Mesenchymal stem cell (in vitro differentiated cells and primary cell): ENCODE measurements around the gene NGLY1.

ENCODE experiments used
- DNase-seq: peaks from one replicate; pipeline ENCODE4 v3.0.0-alpha.2; 2013
- H2AFZ ChIP-seq: one replicate; pipeline ENCODE4 v1.6.1; 2013; ENCODE audit warnings: low read depth, mild to moderate bottlenecking, control low read depth, inconsistent platforms, low read length, moderate library complexity
- H2AK5ac ChIP-seq: 2 replicates; pipeline ENCODE4 v1.6.1; 2013; ENCODE audit warnings: low read length, moderate library complexity, mild to moderate bottlenecking, inconsistent platforms; ENCODE audit not compliant: severe bottlenecking
- H2BK120ac ChIP-seq: one replicate; pipeline ENCODE4 v1.6.1; 2013; ENCODE audit warnings: low read depth, mild to moderate bottlenecking, inconsistent platforms, low read length, moderate library complexity
- H2BK12ac ChIP-seq, 2 experiments: one replicate each; pipeline ENCODE4 v1.6.1; 2013; ENCODE audit warnings: inconsistent platforms in 2 of 2, low read length in 2 of 2, mild to moderate bottlenecking in 2 of 2, moderate library complexity in 2 of 2, control low read depth in 1 of 2
- H2BK15ac ChIP-seq: one replicate; pipeline ENCODE4 v1.6.1; 2013; ENCODE audit warnings: mild to moderate bottlenecking, low read depth, inconsistent platforms; ENCODE audit not compliant: poor library complexity, severe bottlenecking
- H2BK5ac ChIP-seq: 2 replicates; pipeline ENCODE4 v1.6.1; 2013; ENCODE audit warnings: low read depth, mild to moderate bottlenecking, low read length, control low read depth, inconsistent platforms; ENCODE audit not compliant: poor library complexity, severe bottlenecking
- H3K14ac ChIP-seq, 2 experiments: one replicate each; pipeline ENCODE4 v1.6.1; 2013; ENCODE audit warnings: inconsistent platforms in 2 of 2, low read length in 2 of 2, control low read depth in 1 of 2, mild to moderate bottlenecking in 1 of 2, moderate library complexity in 1 of 2
- H3K18ac ChIP-seq, 2 experiments: one replicate each; pipeline ENCODE4 v1.6.1; 2013; ENCODE audit warnings: inconsistent platforms in 2 of 2, low read length in 2 of 2, control low read depth in 1 of 2, low read depth in 1 of 2, mild to moderate bottlenecking in 1 of 2
- H3K23ac ChIP-seq, 2 experiments: one replicate each; pipeline ENCODE4 v1.6.1; 2013; ENCODE audit warnings: inconsistent platforms in 2 of 2, low read length in 2 of 2, mild to moderate bottlenecking in 2 of 2, moderate library complexity in 2 of 2, control low read depth in 1 of 2
- H3K27ac ChIP-seq: 2 replicates; pipeline ENCODE4 v1.5.1; 2013; ENCODE audit warnings: mild to moderate bottlenecking, moderate library complexity, low read length, control low read depth, inconsistent platforms; ENCODE audit not compliant: poor library complexity, severe bottlenecking
- H3K27me3 ChIP-seq, 2 experiments: 2 replicates each; pipeline versions ENCODE4 v1.6.1 to v1.7.0; 2013; ENCODE audit warnings: low read length in 2 of 2, mild to moderate bottlenecking in 2 of 2, moderate library complexity in 2 of 2, control low read depth in 1 of 2, inconsistent platforms in 1 of 2; ENCODE audit not compliant: control insufficient read depth in 1 of 2, insufficient read depth in 1 of 2
- H3K36me3 ChIP-seq, 2 experiments: 2 replicates each; pipeline versions ENCODE4 v1.6.1 to v1.7.0; 2013; ENCODE audit warnings: low read length in 2 of 2, control low read depth in 1 of 2, inconsistent platforms in 1 of 2, low read depth in 1 of 2, mild to moderate bottlenecking in 1 of 2; ENCODE audit not compliant: insufficient read depth in 2 of 2, control insufficient read depth in 1 of 2
- H3K4ac ChIP-seq, 2 experiments: one replicate each; pipeline ENCODE4 v1.6.1; 2013; ENCODE audit warnings: inconsistent platforms in 2 of 2, low read length in 2 of 2, mild to moderate bottlenecking in 2 of 2, moderate library complexity in 2 of 2, control low read depth in 1 of 2, low read depth in 1 of 2
- H3K4me1 ChIP-seq: 2 replicates; pipeline ENCODE4 v1.6.1; 2013; ENCODE audit warnings: low read depth, low read length, control low read depth; ENCODE audit not compliant: control insufficient read depth, insufficient read depth
- H3K4me2 ChIP-seq: 2 replicates; pipeline ENCODE4 v1.6.1; 2013; ENCODE audit warnings: low read length, mild to moderate bottlenecking, inconsistent platforms; ENCODE audit not compliant: poor library complexity, severe bottlenecking
- H3K4me3 ChIP-seq, 2 experiments: 2 replicates each; pipeline versions ENCODE4 v1.5.1 to v1.7.0; 2013; ENCODE audit warnings: low read length in 2 of 2, mild to moderate bottlenecking in 2 of 2, control low read depth in 1 of 2, low read depth in 1 of 2; ENCODE audit not compliant: insufficient read depth in 1 of 2
- H3K79me1 ChIP-seq: replicated peaks from 2 replicates; pipeline ENCODE4 v1.6.1; 2013; ENCODE audit warnings: mild to moderate bottlenecking, control low read depth, low read length, inconsistent platforms; ENCODE audit not compliant: poor library complexity, severe bottlenecking
- H3K9ac ChIP-seq: 2 replicates; pipeline ENCODE4 v1.7.0; 2013; ENCODE audit warnings: mild to moderate bottlenecking, low read length, moderate library complexity
- H3K9me3 ChIP-seq: 2 replicates; pipeline ENCODE4 v1.7.0; 2013; ENCODE audit warnings: mild to moderate bottlenecking, low read length; ENCODE audit not compliant: control insufficient read depth
- H4K8ac ChIP-seq: one replicate; pipeline ENCODE4 v1.6.1; 2013; ENCODE audit warnings: inconsistent platforms, mild to moderate bottlenecking, low read length, moderate library complexity
- H4K91ac ChIP-seq: one replicate; pipeline ENCODE4 v1.6.1; 2013; ENCODE audit warnings: mild to moderate bottlenecking, low read length, inconsistent platforms
- WGBS: methylation state at CpG from one replicate; pipeline ENCODE4 v1.1.7; 2013; ENCODE audit warnings: mixed read lengths; 5-methylcytosine and 5-hydroxymethylcytosine counted together

Gene NGLY1

DNA sequence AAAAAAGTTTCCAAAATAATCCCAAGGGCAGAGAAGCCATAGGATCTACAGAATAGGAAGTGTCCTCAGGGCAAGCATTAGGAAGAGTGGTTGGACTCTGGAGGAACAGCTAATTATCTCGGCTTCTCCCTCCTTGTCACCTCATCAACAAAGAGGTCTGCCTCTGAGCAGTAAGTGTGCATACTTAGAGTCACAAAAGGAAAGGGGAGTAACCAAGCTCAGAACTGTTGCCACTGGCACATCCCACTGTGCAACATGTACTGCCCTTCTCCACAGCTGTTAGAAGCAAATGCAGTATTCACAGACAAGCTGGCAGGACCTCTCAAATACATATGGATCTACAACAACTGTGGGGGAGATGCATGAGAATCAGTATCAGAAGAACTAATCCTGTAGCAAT, 31.5 kb downstream of the NGLY1 start:
- Histone ChIP-seq H3K14ac (no peak overlapping the region), H2AK5ac (no peak overlapping the region), H2BK5ac (no peak overlapping the region), H3K36me3 (peaks cover 0 to 48% of the 10 kb centered on the region in 2 experiments), H3K4me2 (no peak overlapping the region), H3K79me1 (peaks cover 1% of the 10 kb centered on the region), H3K4ac (no peak overlapping the region), H2AFZ (no peak overlapping the region), H2BK15ac (no peak overlapping the region), H4K8ac (no peak overlapping the region), H4K91ac (no peak overlapping the region), H3K9me3 (no peaks in the 10 kb centered on the region), H3K18ac (no peak overlapping the region), H3K4me3 (no peak overlapping the region), H2BK12ac (no peak overlapping the region), H3K27ac (no peak overlapping the region), H2BK120ac (no peak overlapping the region), H3K27me3 (no peaks in the 10 kb centered on the region), H3K9ac (no peak overlapping the region), H3K23ac (no peak overlapping the region), H3K4me1 (no peaks in the 10 kb centered on the region)
- WGBS, result 100% methylated on average over 1 of the region's 1 CpG
- DNase-seq, result no peak

DNA sequence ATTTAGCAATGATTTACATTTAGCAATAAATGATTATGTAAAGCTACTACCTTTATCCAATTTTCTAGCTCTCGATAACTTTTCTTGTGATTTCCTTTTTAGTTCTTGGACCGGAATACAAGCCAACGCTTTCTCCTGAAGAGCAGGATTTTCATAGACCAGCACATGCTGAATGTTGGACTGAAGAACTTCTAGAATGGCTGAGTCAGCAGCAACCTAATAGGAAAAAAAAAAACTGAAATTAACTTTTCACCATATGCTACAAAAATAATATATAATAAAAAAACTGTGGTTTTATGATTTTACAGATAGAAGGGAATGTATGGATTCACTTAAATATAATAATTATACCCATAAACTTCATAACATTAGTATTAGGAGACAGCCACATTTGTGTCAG, 32.2 kb downstream of the NGLY1 start:
- Histone ChIP-seq H2AK5ac (no peak overlapping the region), H3K79me1 (peaks cover 1% of the 10 kb centered on the region), H3K36me3 (peaks cover 0 to 50% of the 10 kb centered on the region in 2 experiments), H3K4me2 (no peak overlapping the region), H4K8ac (no peak overlapping the region), H3K27ac (no peak overlapping the region), H3K23ac (no peak overlapping the region), H4K91ac (no peak overlapping the region), H3K27me3 (no peaks in the 10 kb centered on the region), H2BK5ac (no peak overlapping the region), H3K4me3 (no peak overlapping the region), H2BK12ac (no peak overlapping the region), H3K14ac (no peak overlapping the region), H2AFZ (no peak overlapping the region), H3K4ac (no peak overlapping the region), H3K9ac (no peak overlapping the region), H3K9me3 (no peaks in the 10 kb centered on the region), H3K4me1 (no peaks in the 10 kb centered on the region), H2BK120ac (no peak overlapping the region), H3K18ac (no peak overlapping the region), H2BK15ac (no peak overlapping the region)
- DNase-seq, result no peak
- 100% methylated on average over 3 of the region's 3 CpGs for WGBS

DNA sequence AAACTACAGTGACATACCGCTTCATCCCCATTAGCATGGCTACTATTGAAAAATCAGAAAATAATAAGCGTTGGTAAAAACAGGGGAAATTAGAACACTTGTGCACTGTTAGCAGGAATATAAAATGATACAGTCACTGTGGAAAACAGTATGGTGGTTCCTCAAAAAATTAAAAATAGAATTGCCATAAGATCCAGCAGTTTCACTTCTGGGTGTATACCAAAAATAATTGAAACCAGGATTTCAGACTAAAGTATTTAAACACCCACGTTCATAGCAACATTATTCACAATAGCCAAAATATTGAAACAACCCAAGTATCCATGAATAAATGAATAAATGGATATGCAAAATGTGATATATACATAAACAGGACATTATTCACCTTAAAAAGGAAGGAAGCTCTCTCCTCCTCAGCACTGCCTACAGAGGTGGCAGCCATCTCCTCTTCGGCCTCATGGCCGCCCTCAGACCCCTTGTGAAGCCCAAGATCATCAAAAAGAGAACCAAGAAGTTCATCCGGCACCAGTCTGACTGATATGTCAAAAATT, 34.1 kb downstream of the NGLY1 start:
- Histone ChIP-seq H3K23ac (no peak overlapping the region), H3K14ac (no peak overlapping the region), H3K27ac (no peak overlapping the region), H3K18ac (no peak overlapping the region), H3K4me3 (no peak overlapping the region), H3K4me1 (no peaks in the 10 kb centered on the region), H2AFZ (no peak overlapping the region), H3K9ac (no peak overlapping the region), H3K4me2 (no peak overlapping the region), H3K4ac (no peak overlapping the region), H3K36me3 (peaks cover 0 to 65% of the 10 kb centered on the region in 2 experiments), H2BK5ac (no peak overlapping the region), H4K8ac (no peak overlapping the region), H2AK5ac (no peak overlapping the region), H3K79me1 (no peaks in the 10 kb centered on the region), H3K27me3 (no peaks in the 10 kb centered on the region), H3K9me3 (no peaks in the 10 kb centered on the region), H2BK120ac (no peak overlapping the region), H2BK12ac (no peak overlapping the region), H2BK15ac (no peak overlapping the region), H4K91ac (no peak overlapping the region)
- no peak for DNase-seq
- WGBS, result 98% methylated on average over 4 of the region's 6 CpGs

DNA sequence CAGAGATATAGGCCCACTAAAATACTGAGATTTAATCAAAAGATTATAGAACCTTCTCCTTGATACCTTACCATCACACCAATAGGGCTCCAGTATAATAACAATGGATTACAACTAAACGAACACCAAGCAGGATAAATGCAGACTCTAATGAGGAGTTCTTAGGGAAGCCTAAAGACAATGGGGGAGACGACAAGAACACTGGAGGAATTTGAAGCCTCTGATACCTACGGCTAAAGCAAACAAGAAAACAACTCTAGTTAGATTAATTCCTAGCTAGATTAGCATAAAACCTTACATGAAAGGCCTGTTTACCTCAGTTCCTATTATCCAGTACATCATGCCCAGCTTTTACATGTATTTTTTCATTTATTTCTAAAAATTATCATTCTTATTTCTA, 35.1 kb downstream of the NGLY1 start:
- H2AK5ac ChIP-seq, result no peak overlapping the region
- no peak overlapping the region for H4K8ac ChIP-seq
- H3K36me3 ChIP-seq, result peaks cover 0 to 69% of the 10 kb centered on the region in 2 experiments
- WGBS, result 88% methylated on average over 2 of the region's 3 CpGs
- no peak overlapping the region for H2BK15ac ChIP-seq
- H3K4me3 ChIP-seq, result no peak overlapping the region
- no peaks in the 10 kb centered on the region for H3K79me1 ChIP-seq
- no peak overlapping the region for H2AFZ ChIP-seq
- no peak overlapping the region for H3K18ac ChIP-seq
- no peaks in the 10 kb centered on the region for H3K9me3 ChIP-seq
- no peak overlapping the region for H3K4me2 ChIP-seq
- H3K14ac ChIP-seq, result no peak overlapping the region
- no peak overlapping the region for H2BK5ac ChIP-seq
- no peak overlapping the region for H4K91ac ChIP-seq
- H3K4ac ChIP-seq, result no peak overlapping the region
- no peak overlapping the region for H3K27ac ChIP-seq
- no peak overlapping the region for H2BK12ac ChIP-seq
- no peaks in the 10 kb centered on the region for H3K4me1 ChIP-seq
- H3K27me3 ChIP-seq, result no peaks in the 10 kb centered on the region
- H3K9ac ChIP-seq, result no peak overlapping the region
- no peak overlapping the region for H2BK120ac ChIP-seq
- H3K23ac ChIP-seq, result no peak overlapping the region
- no peak for DNase-seq
